HG03039 (cell line): ENCODE results near the gene LYZL6.
"Not testable (repeated sequence)": the region's sequence is repeated elsewhere in the genome, so short reads cannot be mapped to it uniquely, and the experiment has no call there.

Source experiments
- ATAC-seq: cut with Tn5 transposase; IDR thresholded peaks from one replicate; pipeline ENCODE4 v1.9.1; 2021; ENCODE audit warnings: mild to moderate bottlenecking, moderate library complexity; ENCODE audit not compliant: unreplicated experiment

Gene LYZL6

GRCh38 chr17:35909408-35909807, 34.1 kb downstream of the LYZL6 start:
- ATAC-seq: no peak

GRCh38 chr17:35907691-35908090, 35.8 kb downstream of the LYZL6 start:
- ATAC-seq: no peak

- no peak for ATAC-seq
These were observed 36.4 kb downstream of the LYZL6 start for GRCh38 chr17:35906926-35907637.

- ATAC-seq: no peak
These were observed 37.2 kb downstream of the LYZL6 start for GRCh38 chr17:35906191-35906925.

- no peak for ATAC-seq
These were observed 40.1 kb downstream of the LYZL6 start for GRCh38 chr17:35903451-35903850.

- no peak for ATAC-seq
These were observed 41.8 kb downstream of the LYZL6 start for GRCh38 chr17:35901631-35902175.

GRCh38 chr17:35900708-35901480, 42.6 kb downstream of the LYZL6 start:
- ATAC-seq: no peak

GRCh38 chr17:35900280-35900679, 43.2 kb downstream of the LYZL6 start:
- ATAC-seq: no peak

- no peak for ATAC-seq
These were observed 45.0 kb downstream of the LYZL6 start for GRCh38 chr17:35898283-35899070.

GRCh38 chr17:35897772-35898171, 45.7 kb downstream of the LYZL6 start:
- ATAC-seq: not testable (repeated sequence)

GRCh38 chr17:35895636-35896587, 47.6 kb downstream of the LYZL6 start:
- no peak for ATAC-seq

GRCh38 chr17:35894206-35894605, 49.3 kb downstream of the LYZL6 start:
- ATAC-seq: no peak

- ATAC-seq: no peak
These were observed 49.8 kb downstream of the LYZL6 start for GRCh38 chr17:35893751-35894150.

GRCh38 chr17:35892091-35893035, 51.1 kb downstream of the LYZL6 start:
- ATAC-seq: no peak

GRCh38 chr17:35891269-35891668, 52.2 kb downstream of the LYZL6 start:
- no peak for ATAC-seq

GRCh38 chr17:35890774-35891155, 52.7 kb downstream of the LYZL6 start:
- no peak for ATAC-seq

GRCh38 chr17:35889818-35890773, 53.4 kb downstream of the LYZL6 start:
- no peak for ATAC-seq
